ENCODE measurements around the gene ADGRV1. TPM values are rescaled to one million over a fixed set of nuclear protein-coding genes. Genes with fewer than 3 reads are reported as not detected.

Gene ADGRV1
- total and polyA plus RNA-seq, 9 of the 15 experiments (the other 6 are each of a cell fraction or from before 2014, with no cell fraction given): 21.7 to 156 (median 58.2) TPM

- TF ChIP-seq RBM25 (IDR thresholded peaks at IDR 0.05; ENCODE audit: low read depth, low read length, severe bottlenecking): no peak
- TF ChIP-seq XRCC5 (IDR thresholded peaks at IDR 0.05; ENCODE audit: low read depth, low read length): no peak
- TF ChIP-seq CHD1 (IDR thresholded peaks at IDR 0.05; ENCODE audit: low read length): no peak
- no peak for TF ChIP-seq CREB3L1 (IDR thresholded peaks at IDR 0.05; ENCODE audit: borderline replicate concordance, low read depth)
- TF ChIP-seq KAT2B (IDR thresholded peaks at IDR 0.05; ENCODE audit: low read depth, low read length): no peak
- TF ChIP-seq HMG20B (CRISPR knock-in tag; IDR thresholded peaks at IDR 0.05): no peak
- no peak for TF ChIP-seq FOXP1 (CRISPR knock-in tag; IDR thresholded peaks at IDR 0.05)
- TF ChIP-seq RBM14 (IDR thresholded peaks at IDR 0.05; ENCODE audit: borderline replicate concordance, insufficient read depth, low read depth, low read length): no peak
- peak; percentile 74 to 89 for TF ChIP-seq FOXK2 (conservative IDR thresholded peaks at IDR 0.05 in 1 of 2, IDR thresholded peaks at IDR 0.05 in 1 of 2; ENCODE audit: low read depth in 2 of 2)
- TF ChIP-seq ZNF347 (CRISPR knock-in tag; IDR thresholded peaks at IDR 0.05; ENCODE audit: low read depth): no peak
- no peak for TF ChIP-seq MCM2 (IDR thresholded peaks at IDR 0.05; ENCODE audit: low read depth)
- TF ChIP-seq ARHGAP35 (IDR thresholded peaks at IDR 0.05; ENCODE audit: partially characterized antibody): no peak
- no peak for TF ChIP-seq ZBTB49 (CRISPR knock-in tag; IDR thresholded peaks at IDR 0.05; ENCODE audit: borderline replicate concordance)
- TF ChIP-seq TSC22D4 (tag; IDR thresholded peaks at IDR 0.05): no peak
- TF ChIP-seq FOSL1 (tag; conservative IDR thresholded peaks at IDR 0.05): peak; percentile 80
- no peak for TF ChIP-seq SPI1 (IDR thresholded peaks at IDR 0.05; ENCODE audit: borderline replicate concordance, low read depth, low read length)
- TF ChIP-seq ZNF318 (IDR thresholded peaks at IDR 0.05; ENCODE audit: borderline replicate concordance in 1 of 2, low read depth in 1 of 2): no peak
Measured at GRCh38 chr5:90658620-90659019, 100.0 kb downstream of the ADGRV1 start (continued).

Data from K562 (cell line).